Esophagus mucosa (tissue), 1 donor: ENCODE data around the gene C9orf85. TPM values are rescaled to one million over a fixed set of nuclear protein-coding genes. Genes with fewer than 3 reads are reported as not detected.
"Not testable (repeated sequence)": the region's sequence is repeated elsewhere in the genome, so short reads cannot be mapped to it uniquely, and the experiment has no call there.

ENCODE experiments used
- ATAC-seq: fragments of 200-7000 bp; cut with Tn5 transposase; one replicate; pipeline ENCODE4 v1.9.1; 2020
- total RNA-seq: library from RNA; stranded (reverse); gene quantifications from one replicate; pipeline ENCODE4 v1.2.4, GENCODE V29; 2023
- donor health status: DM: yes; HTN: yes; CAD: no.

C9orf85 gene
- 10.6 TPM for total RNA-seq

DNA sequence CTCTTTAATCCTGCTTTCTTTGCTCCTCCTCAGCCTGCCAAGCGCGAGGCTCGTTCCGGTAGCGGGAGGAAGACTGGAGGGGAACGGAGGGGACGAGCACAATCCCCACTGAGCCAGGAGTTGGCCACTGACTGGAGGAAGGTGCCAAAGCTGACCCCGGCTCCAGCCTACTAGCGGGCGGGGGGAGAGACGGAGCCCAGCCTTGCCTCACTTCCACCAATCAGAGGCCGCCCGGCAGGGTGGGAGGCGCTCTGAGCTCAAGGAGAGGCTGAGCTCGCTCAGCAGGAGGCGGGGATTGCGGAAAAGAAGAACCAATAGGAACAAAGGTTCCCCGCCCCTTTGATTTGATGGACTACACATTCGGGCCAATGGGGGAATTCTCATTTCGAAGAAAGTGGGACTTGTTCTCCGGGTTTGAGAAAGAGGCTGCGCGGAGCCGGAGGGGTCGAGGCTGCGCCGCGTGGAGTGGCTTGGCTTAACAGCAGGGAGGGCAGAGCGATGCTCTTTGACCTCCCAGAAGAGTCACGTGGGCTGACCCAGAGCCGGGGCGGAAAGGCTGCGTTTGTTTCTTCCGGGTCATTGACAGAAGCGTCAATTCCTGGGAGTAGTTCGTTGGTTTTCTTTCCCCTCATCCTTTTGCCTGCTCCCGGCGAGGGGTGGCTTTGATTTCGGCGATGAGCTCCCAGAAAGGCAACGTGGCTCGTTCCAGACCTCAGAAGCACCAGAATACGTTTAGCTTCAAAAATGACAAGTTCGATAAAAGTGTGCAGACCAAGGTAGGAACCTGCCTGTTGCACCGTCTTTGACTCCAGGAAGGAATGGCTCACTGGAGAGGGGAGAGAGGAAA is at the start of gene C9orf85, which contains the start of gene ABHD17B:
Gene C9orf85 (plus strand): TSS at position 579 of the 847 bp plus-strand sequence. CDS start 96 bp downstream, at position 675.
Gene ABHD17B (minus strand): TSS at position 133 of the 847 bp plus-strand sequence. CDS start 36,113 bp downstream, outside the sequence.
- ATAC-seq = peak; percentile 99

DNA sequence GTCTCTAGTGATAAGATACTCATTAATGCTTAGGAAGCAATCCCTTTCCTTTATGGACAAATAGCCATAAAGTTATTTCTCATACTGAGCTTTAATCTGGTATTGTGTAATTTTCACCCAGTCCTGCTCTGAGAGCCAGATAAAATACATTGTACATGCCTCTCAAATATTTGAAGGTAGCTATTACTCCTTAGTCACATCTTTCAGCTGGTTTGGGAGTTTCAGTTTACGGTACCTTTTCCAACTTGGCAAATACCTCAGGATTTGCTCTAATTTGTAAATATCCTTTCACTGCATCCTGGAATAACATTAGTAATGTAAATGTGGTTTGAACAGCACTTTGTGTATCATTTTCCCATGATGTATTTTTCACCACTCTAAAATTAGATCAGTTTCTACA is 47.8 kb upstream of the C9orf85 start:
- no peak for ATAC-seq

DNA sequence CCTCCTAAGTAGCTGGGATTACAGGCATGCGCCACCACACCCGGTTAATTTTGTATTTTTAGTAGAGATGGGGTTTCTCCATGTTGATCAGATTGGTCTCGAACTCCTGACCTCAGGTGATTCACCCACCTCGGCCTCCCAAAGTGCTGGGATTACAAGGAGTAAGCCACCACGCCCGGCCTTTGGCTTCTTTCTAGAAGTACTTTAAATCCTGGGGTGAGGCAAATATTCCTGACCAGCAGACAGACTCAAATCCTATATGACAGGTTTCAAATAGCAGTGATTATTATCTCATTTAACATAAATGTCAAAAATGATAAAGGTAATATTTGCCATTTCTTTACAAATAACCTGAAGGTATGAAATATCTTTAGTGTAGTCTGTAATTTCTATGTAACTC is 36.1 kb upstream of the C9orf85 start:
- ATAC-seq = peak; percentile 62

GRCh38 chr9:71876106-71876505 is 35.3 kb upstream of the C9orf85 start:
- ATAC-seq = no peak

DNA sequence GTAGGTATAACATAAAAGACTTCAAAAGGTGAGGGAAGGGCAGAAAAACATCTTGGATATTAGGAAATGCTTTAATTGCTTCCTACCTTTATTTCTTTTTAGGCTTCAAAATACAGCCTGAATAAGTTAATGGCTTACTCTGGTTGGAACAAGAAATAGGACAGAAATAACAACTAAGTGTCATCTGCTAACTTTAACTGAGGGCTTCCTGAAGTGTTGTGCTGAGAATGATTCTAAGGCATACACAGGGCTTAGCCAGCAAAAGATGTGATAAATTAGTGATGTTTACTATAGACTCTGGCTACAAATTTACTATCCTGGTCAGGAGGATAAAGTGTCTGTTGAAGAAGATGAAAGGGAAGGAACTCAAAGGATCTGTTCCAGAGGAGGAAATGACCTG is 34.6 kb upstream of the C9orf85 start:
- no peak for ATAC-seq

- no peak for ATAC-seq
Measured at GRCh38 chr9:71878327-71879274, 32.8 kb upstream of the C9orf85 start.

GRCh38 chr9:71879644-71880174 is 31.7 kb upstream of the C9orf85 start:
- ATAC-seq = no peak

- no peak for ATAC-seq
Measured at GRCh38 chr9:71884005-71884404, 27.4 kb upstream of the C9orf85 start.

DNA sequence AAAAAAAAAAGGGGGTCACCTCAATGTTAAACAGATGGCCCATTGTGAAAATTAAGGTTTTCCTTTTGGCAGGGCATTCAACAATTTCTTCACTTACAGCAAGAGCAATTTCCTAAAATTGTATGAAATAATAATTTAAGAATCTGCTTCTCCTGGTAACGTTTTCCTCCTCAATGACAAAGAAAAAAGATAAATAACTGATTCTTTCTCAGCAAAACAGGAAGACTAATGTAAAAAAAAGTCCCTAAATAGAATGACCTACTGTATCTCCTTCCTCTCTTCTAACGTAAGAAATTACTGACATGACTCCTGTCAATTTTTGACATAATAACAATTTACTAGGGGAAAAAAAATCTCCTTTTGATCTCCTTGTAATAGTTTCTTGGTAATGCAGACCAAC is 26.0 kb upstream of the C9orf85 start:
- no peak for ATAC-seq

- ATAC-seq = no peak
Measured at GRCh38 chr9:71886015-71886414, 25.4 kb upstream of the C9orf85 start.

GRCh38 chr9:71886541-71886940 is 24.9 kb upstream of the C9orf85 start:
- no peak for ATAC-seq

DNA sequence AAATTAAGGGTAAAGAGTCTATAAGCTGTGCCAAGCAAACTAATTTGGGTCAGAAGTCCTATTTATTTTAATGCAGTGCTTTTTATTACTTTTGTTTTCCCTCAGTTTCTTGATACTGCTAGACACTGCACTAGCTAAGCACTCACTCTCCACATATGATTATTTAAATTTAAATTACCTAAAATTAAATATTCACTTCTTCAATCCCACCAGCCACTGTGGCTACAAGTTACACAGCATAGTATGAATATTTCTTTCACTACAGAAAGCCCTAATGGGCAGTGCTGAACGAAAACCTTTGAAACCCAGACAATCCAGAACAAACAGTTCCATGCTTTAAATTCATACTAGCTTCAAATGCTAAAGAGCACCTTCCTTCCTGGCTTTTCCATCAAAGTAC is 24.1 kb upstream of the C9orf85 start:
- no peak for ATAC-seq

GRCh38 chr9:71890042-71890679 is 21.3 kb upstream of the C9orf85 start:
- ATAC-seq = no peak

GRCh38 chr9:71891557-71892189 is 19.8 kb upstream of the C9orf85 start:
- no peak for ATAC-seq

- ATAC-seq = peak; percentile 68
Measured at GRCh38 chr9:71895117-71895516, 16.3 kb upstream of the C9orf85 start.

DNA sequence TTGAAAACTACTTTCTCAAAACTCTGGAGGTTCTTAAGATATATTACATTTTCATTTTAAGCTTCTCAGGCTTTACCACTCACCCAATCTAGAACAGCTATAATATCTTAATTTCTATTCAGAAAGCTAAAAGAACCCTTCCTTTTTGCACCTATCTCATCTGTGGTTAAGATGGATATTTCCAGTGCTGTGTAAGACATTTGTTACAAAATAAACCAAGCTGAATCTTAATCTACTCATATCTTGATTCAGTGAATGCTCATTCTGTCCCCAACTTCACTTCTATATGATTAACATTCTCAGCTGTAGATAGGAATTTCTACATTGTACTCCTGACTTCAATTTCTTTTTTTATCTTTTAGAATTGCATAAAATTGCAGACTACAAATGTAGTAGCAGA is 15.5 kb upstream of the C9orf85 start:
- ATAC-seq = no peak

DNA sequence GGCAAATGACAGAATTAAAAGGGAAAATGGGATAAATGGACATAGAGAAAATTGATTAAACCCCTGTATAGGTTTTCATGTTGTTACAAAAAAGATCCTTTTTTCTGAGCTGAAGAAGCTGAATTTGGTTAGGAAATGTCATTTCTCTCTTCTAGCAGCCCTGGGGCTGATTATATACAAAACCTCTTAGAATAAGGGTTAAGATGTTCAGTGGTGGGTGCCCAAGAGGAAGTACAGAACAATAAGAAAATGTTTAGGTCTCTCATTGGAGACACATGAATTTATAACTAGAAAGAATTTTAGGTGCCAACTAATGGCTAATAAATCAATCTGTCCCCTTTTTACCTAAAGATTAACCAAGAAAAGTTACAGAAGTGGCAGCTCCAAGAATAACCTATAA is 14.7 kb upstream of the C9orf85 start:
- ATAC-seq = no peak

GRCh38 chr9:71897577-71897976 is 13.9 kb upstream of the C9orf85 start:
- peak; percentile 33 for ATAC-seq

DNA sequence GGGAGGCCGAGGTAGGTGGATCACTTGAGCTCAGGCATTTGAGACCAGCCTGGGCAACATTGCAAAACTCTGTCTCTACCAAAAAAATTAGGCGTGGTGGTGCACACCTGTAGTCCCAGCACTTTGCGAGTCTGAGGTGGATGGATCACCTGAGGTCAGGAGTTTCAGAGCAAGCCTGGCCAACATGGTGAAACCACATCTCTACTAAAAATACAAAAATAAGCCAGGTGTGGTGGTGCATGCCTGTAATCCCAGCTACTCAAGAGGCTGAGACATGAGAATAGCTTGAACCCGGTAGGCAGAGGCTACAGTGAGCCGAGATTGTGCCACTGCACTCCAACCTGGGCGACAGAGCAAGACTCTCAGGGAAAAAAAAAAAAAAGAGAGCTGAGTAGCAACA is 12.7 kb upstream of the C9orf85 start:
- ATAC-seq = not testable (repeated sequence)

GRCh38 chr9:71901695-71902597 is 9.5 kb upstream of the C9orf85 start:
- ATAC-seq = no peak

DNA sequence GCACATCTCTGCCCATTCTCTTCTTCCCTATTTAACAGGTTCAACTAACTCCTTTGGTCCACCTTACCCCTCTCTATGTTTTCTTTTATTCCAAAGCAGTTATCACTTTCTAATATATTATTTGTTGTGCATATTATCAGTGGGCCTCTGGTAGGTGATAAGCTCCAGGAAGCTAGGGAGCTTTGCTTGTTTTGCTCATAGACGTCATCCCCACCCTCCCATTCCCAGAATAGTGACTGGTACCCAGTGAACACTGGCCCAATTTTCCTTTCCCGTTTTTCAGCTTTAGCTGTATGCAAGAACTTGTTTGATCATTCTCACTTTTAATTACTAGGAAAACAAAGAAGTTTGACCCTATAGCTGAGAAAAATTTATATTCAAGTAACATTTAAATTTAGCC is 7.4 kb upstream of the C9orf85 start:
- no peak for ATAC-seq
